Endodermal cell (in vitro differentiated cells): Measurements from ENCODE around the gene OR4D1. TPM values are rescaled to one million over a fixed set of nuclear protein-coding genes. Genes with fewer than 3 reads are reported as not detected.

Experiments
- DNase-seq: peaks from one replicate; pipeline ENCODE4 v3.0.0-alpha.2; 2017
- H3K27ac ChIP-seq: 2 replicates; pipeline ENCODE4 v1.5.1; 2013; ENCODE audit warnings: mild to moderate bottlenecking, low read depth, low read length, moderate library complexity
- H3K27me3 ChIP-seq: 2 replicates; pipeline ENCODE4 v1.6.1; 2013; ENCODE audit warnings: mild to moderate bottlenecking, low read length, moderate library complexity; ENCODE audit not compliant: insufficient read depth, control insufficient read depth, poor library complexity, severe bottlenecking
- H3K36me3 ChIP-seq: 2 replicates; pipeline ENCODE4 v1.7.0; 2013; ENCODE audit warnings: mild to moderate bottlenecking, low read length, moderate library complexity; ENCODE audit not compliant: control insufficient read depth, insufficient read depth
- H3K4me1 ChIP-seq: one replicate; pipeline ENCODE4 v1.7.0; 2013; ENCODE audit warnings: low read length; ENCODE audit not compliant: control insufficient read depth, insufficient read depth
- H3K4me3 ChIP-seq: 2 replicates; pipeline ENCODE4 v1.5.1; 2013; ENCODE audit warnings: mild to moderate bottlenecking, low read length, moderate library complexity
- H3K9ac ChIP-seq: 2 replicates; pipeline ENCODE4 v1.6.1; 2013; ENCODE audit warnings: mild to moderate bottlenecking, low read length, moderate library complexity; ENCODE audit not compliant: poor library complexity, severe bottlenecking; ENCODE audit errors: extremely low read depth
- H3K9me3 ChIP-seq: 2 replicates; pipeline ENCODE4 v1.6.1; 2013; ENCODE audit warnings: mild to moderate bottlenecking, low read length, moderate library complexity; ENCODE audit not compliant: control insufficient read depth
- H3K27ac Mint-ChIP-seq: 2 replicates; pipeline ENCODE4 v1.8.0; 2020; ENCODE audit warnings: mixed read lengths
- H3K27me3 Mint-ChIP-seq: 2 replicates; pipeline ENCODE4 v1.8.0; 2021; ENCODE audit warnings: mild to moderate bottlenecking, mixed read lengths; ENCODE audit not compliant: insufficient read depth
- H3K36me3 Mint-ChIP-seq: 2 replicates; pipeline ENCODE4 v1.8.0; 2020; ENCODE audit warnings: low read depth, mixed read lengths
- H3K4me1 Mint-ChIP-seq: 2 replicates; pipeline ENCODE4 v1.8.0; 2020; ENCODE audit warnings: mixed read lengths
- H3K4me3 Mint-ChIP-seq: 2 replicates; pipeline ENCODE4 v1.8.0; 2020; ENCODE audit warnings: mild to moderate bottlenecking, moderate library complexity, mixed read lengths
- H3K9me3 Mint-ChIP-seq: 2 replicates; pipeline ENCODE4 v1.8.0; 2020; ENCODE audit warnings: mild to moderate bottlenecking, mixed read lengths
- WGBS, 2 experiments: methylation state at CpG; one replicate each; pipeline versions ENCODE4 v1.1.5 to v1.1.7; 2013; ENCODE audit warnings: missing lambda C conversion rate in 2 of 2, mixed read lengths in 1 of 2; ENCODE audit not compliant: insufficient coverage in 1 of 2, insufficient read length in 1 of 2; 5-methylcytosine and 5-hydroxymethylcytosine counted together
- total RNA-seq, 2 donors: library from RNA; stranded (reverse); fragmentation: NEBNext Ultra II Directional in 1 of 2; extraction: Animal tissue kit (Norgen Biotek cat#: 25700) in 1 of 2; gene quantifications; 2 replicates in 1 of 2; 3 replicates in 1 of 2; pipeline ENCODE4 v1.2.1, GENCODE V29; 2021
- TF ChIP-seq, protein P1 (sequence below): fragments of 200-600 bp; sonication (generic); conservative IDR thresholded peaks from 2 replicates; pipeline ENCODE4 v1.5.0; 2021; ENCODE audit warnings: antibody characterized with exemption, mild to moderate bottlenecking

OR4D1 gene
- total RNA-seq, 2 donors from 2014 or later = 0.07 to 0.22 TPM

DNA sequence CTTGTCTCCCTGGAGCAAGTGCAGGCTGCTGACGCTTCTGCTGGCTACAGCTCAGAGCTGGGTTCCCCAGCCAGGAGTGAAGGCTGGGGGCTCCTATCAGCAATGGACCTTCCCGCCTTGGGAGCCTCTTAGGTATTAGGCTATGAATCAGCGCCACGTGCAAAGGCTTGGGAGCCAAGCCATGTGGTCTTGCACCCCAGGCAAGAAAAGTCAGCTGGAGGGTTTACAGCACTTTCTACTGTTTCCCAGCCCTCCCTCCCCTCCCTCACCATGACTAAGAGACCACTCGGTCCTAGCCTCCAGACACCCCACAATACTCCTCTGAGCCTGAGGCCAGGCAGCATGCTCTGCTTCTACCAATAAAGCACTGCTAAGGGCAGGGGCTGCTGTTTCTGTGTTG is 56.6 kb downstream of the OR4D1 start:
- Histone ChIP-seq H3K36me3 (peaks cover 24% of the 10 kb centered on the region), H3K4me1 (no peaks in the 10 kb centered on the region), H3K27ac (no peak overlapping the region), H3K9me3 (no peaks in the 10 kb centered on the region), H3K27me3 (no peaks in the 10 kb centered on the region), H3K9ac (no peak overlapping the region), H3K4me3 (no peak overlapping the region)
- H3K4me3 Mint-ChIP-seq = no peak overlapping the region
- no peak overlapping the region for H3K27ac Mint-ChIP-seq
- TF ChIP-seq, protein P1, sequence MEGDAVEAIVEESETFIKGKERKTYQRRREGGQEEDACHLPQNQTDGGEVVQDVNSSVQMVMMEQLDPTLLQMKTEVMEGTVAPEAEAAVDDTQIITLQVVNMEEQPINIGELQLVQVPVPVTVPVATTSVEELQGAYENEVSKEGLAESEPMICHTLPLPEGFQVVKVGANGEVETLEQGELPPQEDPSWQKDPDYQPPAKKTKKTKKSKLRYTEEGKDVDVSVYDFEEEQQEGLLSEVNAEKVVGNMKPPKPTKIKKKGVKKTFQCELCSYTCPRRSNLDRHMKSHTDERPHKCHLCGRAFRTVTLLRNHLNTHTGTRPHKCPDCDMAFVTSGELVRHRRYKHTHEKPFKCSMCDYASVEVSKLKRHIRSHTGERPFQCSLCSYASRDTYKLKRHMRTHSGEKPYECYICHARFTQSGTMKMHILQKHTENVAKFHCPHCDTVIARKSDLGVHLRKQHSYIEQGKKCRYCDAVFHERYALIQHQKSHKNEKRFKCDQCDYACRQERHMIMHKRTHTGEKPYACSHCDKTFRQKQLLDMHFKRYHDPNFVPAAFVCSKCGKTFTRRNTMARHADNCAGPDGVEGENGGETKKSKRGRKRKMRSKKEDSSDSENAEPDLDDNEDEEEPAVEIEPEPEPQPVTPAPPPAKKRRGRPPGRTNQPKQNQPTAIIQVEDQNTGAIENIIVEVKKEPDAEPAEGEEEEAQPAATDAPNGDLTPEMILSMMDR = no peak
- 89 to 90% methylated on average over 2 to 5 of the region's 5 CpGs for WGBS, 2 experiments
- peaks cover 25% of the 10 kb centered on the region for H3K36me3 Mint-ChIP-seq
- DNase-seq = no peak
- H3K27me3 Mint-ChIP-seq = peaks cover 5% of the 10 kb centered on the region
- H3K9me3 Mint-ChIP-seq = no peaks in the 10 kb centered on the region
- H3K4me1 Mint-ChIP-seq = no peaks in the 10 kb centered on the region

DNA sequence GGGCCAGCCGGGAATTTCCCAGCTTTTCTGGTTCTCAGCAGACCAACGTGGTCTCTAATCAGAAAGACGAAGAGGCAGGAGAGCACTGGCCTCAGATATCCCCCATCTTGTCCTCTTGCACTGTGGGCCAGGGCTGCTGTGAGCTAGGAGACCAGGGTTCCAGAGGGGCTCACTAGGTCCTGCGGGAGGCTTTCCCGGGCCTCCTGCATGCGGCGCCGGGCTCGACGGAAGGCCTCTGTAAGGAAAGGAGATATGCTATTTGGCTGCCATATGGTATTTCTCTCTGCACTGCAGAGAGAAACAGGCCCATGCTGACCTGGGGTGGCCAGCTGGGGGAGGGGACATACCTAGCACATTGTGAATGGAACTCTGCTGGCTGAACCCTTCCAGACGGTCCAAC is 57.8 kb downstream of the OR4D1 start:
- Mint-ChIP-seq H3K27me3 (peaks cover 3% of the 10 kb centered on the region), H3K36me3 (peaks cover 35% of the 10 kb centered on the region), H3K9me3 (no peaks in the 10 kb centered on the region), H3K4me1 (no peaks in the 10 kb centered on the region), H3K27ac (no peak overlapping the region), H3K4me3 (no peak overlapping the region)
- no peaks in the 10 kb centered on the region for H3K4me1 ChIP-seq
- H3K27ac ChIP-seq = no peak overlapping the region
- no peaks in the 10 kb centered on the region for H3K27me3 ChIP-seq
- DNase-seq = no peak
- no peaks in the 10 kb centered on the region for H3K9me3 ChIP-seq
- H3K4me3 ChIP-seq = no peak overlapping the region
- H3K9ac ChIP-seq = no peak overlapping the region
- WGBS, 2 experiments = 90 to 94% methylated on average over 10 to 11 of the region's 11 CpGs
- peaks cover 34% of the 10 kb centered on the region for H3K36me3 ChIP-seq
- TF ChIP-seq, protein P1 = no peak

DNA sequence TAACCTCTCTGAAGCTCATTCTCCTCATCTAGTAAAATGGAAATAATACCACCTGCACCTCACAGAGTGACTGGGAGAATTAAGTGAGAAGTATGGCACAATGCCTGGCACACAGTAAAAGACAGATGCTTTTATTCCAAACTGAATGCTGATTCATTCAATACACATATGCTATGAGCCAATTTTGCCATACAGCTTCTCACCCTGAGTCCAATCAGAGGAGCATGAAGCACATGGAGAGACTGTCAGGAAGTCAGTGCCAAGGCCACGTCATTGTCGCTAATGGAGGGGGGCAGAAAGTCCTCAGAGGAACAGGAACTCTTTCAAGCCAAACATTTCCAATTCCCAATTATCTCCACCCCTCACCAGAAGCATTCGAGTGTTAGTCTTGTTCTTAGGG is 59.3 kb downstream of the OR4D1 start:
- no peak overlapping the region for H3K4me3 Mint-ChIP-seq
- DNase-seq = no peak
- TF ChIP-seq, protein P1 = no peak

More for the DNA sequence above, 59.3 kb downstream of the OR4D1 start:
- Histone ChIP-seq H3K27ac (no peak overlapping the region), H3K36me3 (peaks cover 45% of the 10 kb centered on the region), H3K27me3 (no peaks in the 10 kb centered on the region), H3K9me3 (no peaks in the 10 kb centered on the region), H3K4me3 (no peak overlapping the region), H3K4me1 (no peaks in the 10 kb centered on the region), H3K9ac (no peak overlapping the region)
- H3K4me1 Mint-ChIP-seq = no peaks in the 10 kb centered on the region
- peaks cover 40% of the 10 kb centered on the region for H3K36me3 Mint-ChIP-seq
- H3K9me3 Mint-ChIP-seq = no peaks in the 10 kb centered on the region
- no peaks in the 10 kb centered on the region for H3K27me3 Mint-ChIP-seq
- no peak overlapping the region for H3K27ac Mint-ChIP-seq
- 97% methylated on average over 3 of the region's 3 CpGs; no CpG with 5 or more reads in 1 of the 2 experiments for WGBS, 2 experiments
